H1 (cell line): ENCODE data around the gene PAXX. TPM values are rescaled to one million over a fixed set of nuclear protein-coding genes. Genes with fewer than 3 reads are reported as not detected.

Experiments used
- CHD7 ChIP-seq: fragments of 300-600 bp; sonication (generic); IDR thresholded peaks from 2 replicates; pipeline ENCODE4 v1.7.1; 2012; ENCODE audit warnings: low read length, moderate library complexity, mild to moderate bottlenecking, inconsistent platforms; ENCODE audit not compliant: insufficient replicate concordance
- polyA plus RNA-seq, 7 experiments: library from polyadenylated mRNA; depleted of rRNA in 3 of 7; stranded (reverse) in 5 of 7; unstranded in 2 of 7; fragments of >200 nt in 5 of 7; fragments of 200-250 nt in 2 of 7; gene quantifications; 1 replicate in 5 of 7; 2 replicates in 1 of 7; 4 replicates in 1 of 7; pipeline versions ENCODE4 v1.2.1 to v1.2.3, GENCODE V29; 2011 to 2013; ENCODE audit warnings: missing spikeins in 2 of 7, mixed read lengths in 2 of 7
- total RNA-seq: library from RNA; stranded (reverse); fragmentation: NEBNext Ultra II Directional; extraction: Animal tissue kit (Norgen Biotek cat#: 25700); gene quantifications from 2 replicates; pipeline ENCODE4 v1.2.1, GENCODE V29; 2021

The PAXX gene
- total and polyA plus RNA-seq, 2 of the 8 experiments (the other 6 are each of a cell fraction or from before 2014, with no cell fraction given): 43.4 to 45.9 TPM

- TF ChIP-seq CHD7: no peak
These were observed 20.7 kb downstream of the PAXX start (continued) for GRCh38 chr9:137012694-137013570.
